Natural killer cell treated with Interleukin-12 subunit alpha and Interleukin-12 subunit beta and Interleukin-15 and Interleukin-18, amount 100 ng/mL, for 72 hours (primary cell): ENCODE data around the gene DOCK2. TPM values are rescaled to one million over a fixed set of nuclear protein-coding genes. Genes with fewer than 3 reads are reported as not detected.
A peak's percentile ranks its signal among the peaks of the same experiment; 100 is the strongest.

Experiments
- ATAC-seq, 2 donors: fragments of 150-1000 bp; cut with Tn5 transposase in 1 of 2; sonication (Bioruptor Pico), chemical (Tn5 transposase) in 1 of 2; 2 replicates each; pipeline ENCODE4 v1.10.0; 2021
- DNase-seq: peaks from one replicate; pipeline ENCODE4 v3.0.0; 2022; ENCODE audit warnings: low spot score
- H3K27ac Mint-ChIP-seq, 2 donors: 1 replicate in 1 of 2; 2 replicates in 1 of 2; pipeline ENCODE4 v1.8.0; 2022; ENCODE audit warnings: mixed read lengths in 2 of 2, mild to moderate bottlenecking in 1 of 2, moderate library complexity in 1 of 2
- H3K27me3 Mint-ChIP-seq, 2 donors: 1 replicate in 1 of 2; 2 replicates in 1 of 2; pipeline ENCODE4 v1.8.0; 2022; ENCODE audit warnings: mixed read lengths in 2 of 2
- H3K36me3 Mint-ChIP-seq: one replicate; pipeline ENCODE4 v1.8.0; 2022; ENCODE audit warnings: mixed read lengths
- H3K4me1 Mint-ChIP-seq, 2 donors: 1 replicate in 1 of 2; 2 replicates in 1 of 2; pipeline ENCODE4 v1.8.0; 2022; ENCODE audit warnings: low read depth in 2 of 2, mixed read lengths in 2 of 2, mild to moderate bottlenecking in 1 of 2
- H3K4me3 Mint-ChIP-seq: one replicate; pipeline ENCODE4 v1.8.0; 2022; ENCODE audit warnings: mixed read lengths
- H3K9me3 Mint-ChIP-seq: 2 replicates; pipeline ENCODE4 v1.8.0; 2022; ENCODE audit warnings: mixed read lengths
- total RNA-seq, 2 donors: library from RNA; stranded (reverse); gene quantifications; one replicate each; pipeline ENCODE4 v1.2.3, GENCODE V29; 2022

The DOCK2 gene
- total RNA-seq, 2 donors from 2014 or later: 461 to 526 TPM

- H3K4me1 Mint-ChIP-seq: peaks cover 6 to 14% of the 10 kb centered on the region in 2 donors
- no peak overlapping the region for H3K4me3 Mint-ChIP-seq
- no peak for DNase-seq
- no peaks in the 10 kb centered on the region for H3K36me3 Mint-ChIP-seq
- peaks cover 0 to 4% of the 10 kb centered on the region in 2 donors for H3K27me3 Mint-ChIP-seq
- no peak for ATAC-seq
- H3K9me3 Mint-ChIP-seq: no peaks in the 10 kb centered on the region
- H3K27ac Mint-ChIP-seq: no peak overlapping the region
These were observed 9.5 kb upstream of the DOCK2 start for GRCh38 chr5:169627551-169627950.

GRCh38 chr5:169628892-169629291 is 8.2 kb upstream of the DOCK2 start:
- H3K4me3 Mint-ChIP-seq: no peak overlapping the region
- no peak for DNase-seq
- peaks cover 0 to 4% of the 10 kb centered on the region in 2 donors for H3K27me3 Mint-ChIP-seq
- no peak overlapping the region for H3K27ac Mint-ChIP-seq
- H3K9me3 Mint-ChIP-seq: no peaks in the 10 kb centered on the region
- H3K36me3 Mint-ChIP-seq: no peaks in the 10 kb centered on the region
- ATAC-seq: no peak
- H3K4me1 Mint-ChIP-seq: peaks cover 6 to 11% of the 10 kb centered on the region in 2 donors

- peaks cover 0 to 3% of the 10 kb centered on the region in 2 donors for H3K27me3 Mint-ChIP-seq
- peaks cover 6 to 11% of the 10 kb centered on the region in 2 donors for H3K4me1 Mint-ChIP-seq
- H3K36me3 Mint-ChIP-seq: peaks cover 5% of the 10 kb centered on the region
- ATAC-seq (peak; percentile 77 to 93), DNase-seq (no peak)
- peaks cover 3% of the 10 kb centered on the region for H3K9me3 Mint-ChIP-seq
- H3K4me3 Mint-ChIP-seq: peak overlapping the region; percentile 57
- peak overlapping the region; percentile 76 to 86 for H3K27ac Mint-ChIP-seq
These were observed 7.1 kb upstream of the DOCK2 start for GRCh38 chr5:169629847-169630548.

- no peak for ATAC-seq
- no peak for DNase-seq
- H3K27me3 Mint-ChIP-seq: no peaks in the 10 kb centered on the region
- peaks cover 5% of the 10 kb centered on the region for H3K36me3 Mint-ChIP-seq
- H3K4me1 Mint-ChIP-seq: peaks cover 14% of the 10 kb centered on the region in 2 donors
- H3K9me3 Mint-ChIP-seq: peaks cover 3% of the 10 kb centered on the region
- H3K4me3 Mint-ChIP-seq: no peak overlapping the region
- H3K27ac Mint-ChIP-seq: peak overlapping the region in 1 of 2 donors; percentile 20
These were observed 5.7 kb upstream of the DOCK2 start for GRCh38 chr5:169631360-169631759.

GRCh38 chr5:169632946-169633345 is 4.1 kb upstream of the DOCK2 start:
- Mint-ChIP-seq H3K4me1 (peaks cover 19 to 22% of the 10 kb centered on the region in 2 donors), H3K4me3 (no peak overlapping the region), H3K27me3 (no peaks in the 10 kb centered on the region), H3K27ac (no peak overlapping the region), H3K9me3 (peaks cover 3% of the 10 kb centered on the region), H3K36me3 (peaks cover 6% of the 10 kb centered on the region)
- ATAC-seq: no peak
- DNase-seq: no peak

- H3K9me3 Mint-ChIP-seq: peaks cover 3% of the 10 kb centered on the region
- peaks cover 35 to 38% of the 10 kb centered on the region in 2 donors for H3K4me1 Mint-ChIP-seq
- H3K27ac Mint-ChIP-seq: no peak overlapping the region
- H3K27me3 Mint-ChIP-seq: no peaks in the 10 kb centered on the region
- no peak for DNase-seq
- peaks cover 21% of the 10 kb centered on the region for H3K36me3 Mint-ChIP-seq
- no peak for ATAC-seq
- H3K4me3 Mint-ChIP-seq: no peak overlapping the region
These were observed 2.5 kb upstream of the DOCK2 start for GRCh38 chr5:169634606-169635005.

GRCh38 chr5:169635936-169636335 is 1.1 kb upstream of the DOCK2 start:
- Mint-ChIP-seq H3K9me3 (peaks cover 3% of the 10 kb centered on the region), H3K4me1 (peaks cover 42 to 45% of the 10 kb centered on the region in 2 donors), H3K4me3 (peak overlapping the region; percentile 80), H3K27ac (peak overlapping the region; percentile 99), H3K36me3 (peaks cover 34% of the 10 kb centered on the region), H3K27me3 (no peaks in the 10 kb centered on the region)
- no peak for ATAC-seq
- no peak for DNase-seq

- Mint-ChIP-seq H3K9me3 (peaks cover 3% of the 10 kb centered on the region), H3K27me3 (no peaks in the 10 kb centered on the region)
These were observed 494 bp upstream of the DOCK2 start for GRCh38 chr5:169636477-169637084.

GRCh38 chr5:169637549-169638121 is 560 bp downstream of the DOCK2 start:
- Mint-ChIP-seq H3K36me3 (peaks cover 38% of the 10 kb centered on the region), H3K27ac (peak overlapping the region; percentile 99), H3K4me1 (peaks cover 52 to 60% of the 10 kb centered on the region in 2 donors), H3K4me3 (peak overlapping the region; percentile 80), H3K9me3 (peaks cover 3% of the 10 kb centered on the region), H3K27me3 (no peaks in the 10 kb centered on the region)
- ATAC-seq (peak; percentile 85), DNase-seq (peak; percentile 88)

More at GRCh38 chr5:169636477-169637084, 494 bp upstream of the DOCK2 start:
- H3K4me3 Mint-ChIP-seq: peak overlapping the region; percentile 80
- no peak for ATAC-seq
- H3K36me3 Mint-ChIP-seq: peaks cover 38% of the 10 kb centered on the region
- DNase-seq: no peak
- H3K27ac Mint-ChIP-seq: peak overlapping the region; percentile 99
- H3K4me1 Mint-ChIP-seq: peaks cover 46 to 52% of the 10 kb centered on the region in 2 donors

GRCh38 chr5:169641253-169641652 is 4.2 kb downstream of the DOCK2 start:
- peaks cover 78 to 79% of the 10 kb centered on the region in 2 donors for H3K4me1 Mint-ChIP-seq
- ATAC-seq (no peak), DNase-seq (no peak)
- H3K9me3 Mint-ChIP-seq: no peaks in the 10 kb centered on the region
- H3K36me3 Mint-ChIP-seq: peaks cover 48% of the 10 kb centered on the region
- H3K27me3 Mint-ChIP-seq: no peaks in the 10 kb centered on the region
- peak overlapping the region; percentile 80 for H3K4me3 Mint-ChIP-seq
- H3K27ac Mint-ChIP-seq: peak overlapping the region; percentile 99

- peaks cover 3% of the 10 kb centered on the region for H3K9me3 Mint-ChIP-seq
- H3K4me3 Mint-ChIP-seq: peak overlapping the region; percentile 75
- no peaks in the 10 kb centered on the region for H3K27me3 Mint-ChIP-seq
- H3K36me3 Mint-ChIP-seq: peaks cover 23% of the 10 kb centered on the region
- H3K4me1 Mint-ChIP-seq: peaks cover 87 to 89% of the 10 kb centered on the region in 2 donors
- DNase-seq: no peak
- peak overlapping the region; percentile 98 to 100 for H3K27ac Mint-ChIP-seq
- peak in 1 of 2 donors; percentile 28 for ATAC-seq
These were observed 9.8 kb downstream of the DOCK2 start for GRCh38 chr5:169646856-169647255.

- no peak for ATAC-seq
- Mint-ChIP-seq H3K4me3 (peak overlapping the region; percentile 75), H3K27me3 (no peaks in the 10 kb centered on the region), H3K27ac (peak overlapping the region; percentile 98 to 100), H3K4me1 (peaks cover 89 to 90% of the 10 kb centered on the region in 2 donors), H3K9me3 (peaks cover 3% of the 10 kb centered on the region), H3K36me3 (peaks cover 23% of the 10 kb centered on the region)
- DNase-seq: no peak
These were observed 10.5 kb downstream of the DOCK2 start for GRCh38 chr5:169647566-169647965.

GRCh38 chr5:169648725-169649310 is 11.7 kb downstream of the DOCK2 start:
- peaks cover 3% of the 10 kb centered on the region for H3K9me3 Mint-ChIP-seq
- ATAC-seq: no peak
- peak overlapping the region; percentile 86 for H3K4me3 Mint-ChIP-seq
- peak overlapping the region; percentile 98 to 100 for H3K27ac Mint-ChIP-seq
- no peaks in the 10 kb centered on the region for H3K27me3 Mint-ChIP-seq
- peaks cover 20% of the 10 kb centered on the region for H3K36me3 Mint-ChIP-seq
- H3K4me1 Mint-ChIP-seq: peaks cover 93 to 97% of the 10 kb centered on the region in 2 donors
- no peak for DNase-seq
